Fibroblast of skin of left biceps (primary cell): ENCODE results near the gene ADAM23.

Source experiments
- DNase-seq, 2 experiments: peaks; one replicate each; pipeline ENCODE4 v3.0.0-alpha.2; 2013; ENCODE audit warnings: low read depth in 2 of 2

The ADAM23 gene

GRCh38 chr2:206438196-206438724 is 5.1 kb upstream of the ADAM23 start:
- DNase-seq: no peak

GRCh38 chr2:206442474-206442832 is 879 bp upstream of the ADAM23 start:
- DNase-seq: no peak

DNA sequence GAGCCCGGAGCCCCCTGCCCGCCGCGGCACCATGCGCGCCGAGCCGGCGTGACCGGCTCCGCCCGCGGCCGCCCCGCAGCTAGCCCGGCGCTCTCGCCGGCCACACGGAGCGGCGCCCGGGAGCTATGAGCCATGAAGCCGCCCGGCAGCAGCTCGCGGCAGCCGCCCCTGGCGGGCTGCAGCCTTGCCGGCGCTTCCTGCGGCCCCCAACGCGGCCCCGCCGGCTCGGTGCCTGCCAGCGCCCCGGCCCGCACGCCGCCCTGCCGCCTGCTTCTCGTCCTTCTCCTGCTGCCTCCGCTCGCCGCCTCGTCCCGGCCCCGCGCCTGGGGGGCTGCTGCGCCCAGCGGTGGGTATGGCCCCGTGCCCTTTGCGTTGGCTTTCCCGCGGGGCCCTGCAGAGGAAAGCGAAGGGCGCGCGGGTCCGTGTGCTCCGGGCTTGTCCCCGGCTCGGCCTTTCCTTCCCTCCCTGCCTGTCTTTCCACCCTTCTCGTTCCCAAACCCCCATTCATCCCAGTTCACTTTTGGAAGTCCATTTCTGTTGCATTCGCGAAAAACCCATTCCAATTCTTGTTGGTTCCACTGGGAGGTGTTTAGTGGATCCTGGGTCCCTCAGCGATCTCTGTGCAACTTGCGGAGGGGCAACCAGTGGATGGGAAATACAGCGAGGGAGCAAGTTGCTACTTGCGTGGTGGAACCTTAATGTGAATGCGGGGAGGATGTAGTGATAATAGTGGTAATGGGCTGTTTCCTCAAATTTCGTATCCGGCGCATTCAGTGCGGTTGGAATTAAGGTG is 599 bp downstream of the ADAM23 start:
- DNase-seq: no peak

GRCh38 chr2:206445948-206446347 is 2.6 kb downstream of the ADAM23 start:
- DNase-seq: no peak

GRCh38 chr2:206452242-206452641 is 8.9 kb downstream of the ADAM23 start:
- no peak for DNase-seq

DNA sequence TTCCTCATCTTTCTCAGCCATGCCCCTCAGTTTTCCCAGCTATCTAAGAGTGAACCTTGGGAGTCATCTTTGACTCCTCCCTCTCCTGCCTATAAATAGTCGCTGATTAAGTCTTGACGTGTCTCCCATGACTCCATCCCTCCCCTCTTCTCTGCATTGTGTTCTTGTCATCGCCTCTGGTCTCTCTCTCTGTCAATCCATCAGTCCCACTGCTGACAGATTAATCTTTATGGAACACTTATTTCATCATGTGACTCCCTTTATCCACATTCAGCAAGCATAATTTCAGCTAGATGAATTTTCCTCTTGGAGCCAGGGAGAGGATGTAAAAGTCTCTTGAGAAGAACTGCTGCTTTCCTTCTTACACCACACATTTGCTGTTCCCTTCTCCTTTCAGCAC is 9.4 kb downstream of the ADAM23 start:
- DNase-seq: no peak

DNA sequence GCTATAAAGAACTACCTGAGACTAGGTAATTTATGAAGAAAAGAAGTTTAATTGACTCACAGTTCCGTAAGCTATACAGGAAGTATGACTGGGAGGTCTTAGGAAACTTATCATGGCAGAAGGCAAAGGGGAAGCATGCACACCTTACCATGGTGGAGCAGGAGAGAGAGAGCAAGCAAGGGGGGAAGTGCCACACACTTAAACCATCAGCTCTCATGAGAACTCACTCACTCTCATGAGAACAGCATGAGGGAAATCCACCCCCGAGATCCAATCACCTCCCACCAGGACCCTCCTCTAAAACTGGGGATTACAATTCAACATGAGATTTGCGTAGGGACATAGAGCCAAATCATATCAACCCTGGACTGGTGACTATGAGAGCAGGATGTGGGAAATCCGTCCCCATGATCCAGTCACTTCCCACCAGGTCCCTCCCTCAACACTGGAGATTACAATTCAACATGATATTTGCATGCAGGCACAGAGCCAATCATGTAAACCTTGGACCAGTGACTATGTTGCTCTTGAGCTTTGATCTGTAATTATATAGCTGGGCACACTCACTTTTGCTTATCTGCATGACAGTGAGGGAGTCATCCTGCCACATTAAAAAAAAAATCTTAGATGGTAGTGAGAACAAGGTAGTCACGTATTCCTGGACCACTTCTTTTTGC is 12.9 kb downstream of the ADAM23 start:
- no peak for DNase-seq

DNA sequence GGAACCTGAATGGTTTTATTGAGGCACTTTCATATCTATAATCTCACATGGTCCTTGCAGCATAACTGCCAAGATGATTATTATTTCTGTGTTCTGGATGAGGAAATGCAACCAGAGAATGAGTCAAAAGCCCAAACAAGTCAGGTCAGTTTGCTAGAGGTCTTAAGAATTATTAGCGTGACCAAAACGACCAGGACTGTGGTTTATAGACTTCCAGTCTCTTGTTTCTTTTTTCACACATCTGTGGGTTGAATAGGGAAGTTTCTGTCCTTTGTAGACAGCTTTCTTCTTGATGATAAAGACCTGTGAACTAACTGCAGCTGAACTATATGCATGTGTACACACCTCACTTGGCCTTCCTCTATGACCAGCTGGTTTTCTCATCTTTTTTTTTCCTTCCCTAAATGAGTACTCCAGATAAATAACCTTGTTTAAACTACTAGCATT is 13.9 kb downstream of the ADAM23 start:
- DNase-seq: no peak

DNA sequence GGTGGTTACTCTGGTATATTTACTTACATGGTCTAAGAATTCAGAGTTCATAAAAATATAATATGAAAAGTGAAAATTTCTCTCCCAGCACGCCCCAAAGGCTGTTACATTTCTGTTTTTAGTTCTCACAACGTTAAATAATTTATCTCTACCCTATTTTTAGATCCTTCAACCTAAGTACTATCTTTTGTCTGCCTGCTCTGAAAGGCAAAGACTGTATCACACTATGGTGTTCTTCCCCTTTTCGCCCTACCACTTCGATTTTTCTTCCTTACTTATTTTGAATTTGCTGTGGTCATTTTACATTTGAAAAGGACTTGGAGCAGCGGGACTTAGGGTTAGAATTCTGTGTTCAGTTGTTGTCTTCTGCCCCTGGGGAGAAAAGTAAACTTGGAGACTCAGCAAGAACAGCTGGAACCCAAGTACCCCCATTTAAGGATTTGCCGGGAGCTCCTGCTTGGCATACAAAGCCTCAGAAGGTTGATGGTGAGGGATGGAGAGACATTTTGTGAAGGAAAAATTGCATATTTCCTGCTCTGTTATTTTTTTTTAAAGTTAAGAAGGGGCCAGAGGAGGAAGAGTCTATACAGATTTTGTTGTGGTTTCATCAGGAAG is 19.0 kb downstream of the ADAM23 start:
- no peak for DNase-seq

GRCh38 chr2:206463685-206464084 is 20.4 kb downstream of the ADAM23 start:
- DNase-seq: no peak

DNA sequence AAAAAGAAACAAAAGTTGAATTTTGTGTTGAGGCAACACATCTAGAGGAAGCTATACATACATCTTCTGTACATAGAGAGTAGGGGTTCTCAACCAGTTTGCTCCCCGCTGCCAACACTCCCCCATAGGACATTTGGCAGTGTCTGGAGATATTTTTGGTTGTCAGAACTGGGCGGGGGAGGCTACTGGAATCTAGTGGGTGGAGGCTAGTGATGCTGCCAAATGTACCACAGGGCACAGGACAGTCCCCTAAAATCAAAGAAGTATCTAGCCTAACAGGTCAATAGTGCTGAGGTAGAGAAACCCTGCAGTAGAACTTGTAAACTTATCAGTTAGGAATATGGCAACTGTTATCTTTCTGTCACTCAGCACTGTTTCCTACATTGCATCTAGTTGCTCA is 21.3 kb downstream of the ADAM23 start:
- no peak for DNase-seq

- no peak for DNase-seq
These were observed 28.3 kb downstream of the ADAM23 start for GRCh38 chr2:206471524-206472062.

- DNase-seq: no peak
These were observed 28.8 kb downstream of the ADAM23 start for GRCh38 chr2:206472094-206472493.

DNA sequence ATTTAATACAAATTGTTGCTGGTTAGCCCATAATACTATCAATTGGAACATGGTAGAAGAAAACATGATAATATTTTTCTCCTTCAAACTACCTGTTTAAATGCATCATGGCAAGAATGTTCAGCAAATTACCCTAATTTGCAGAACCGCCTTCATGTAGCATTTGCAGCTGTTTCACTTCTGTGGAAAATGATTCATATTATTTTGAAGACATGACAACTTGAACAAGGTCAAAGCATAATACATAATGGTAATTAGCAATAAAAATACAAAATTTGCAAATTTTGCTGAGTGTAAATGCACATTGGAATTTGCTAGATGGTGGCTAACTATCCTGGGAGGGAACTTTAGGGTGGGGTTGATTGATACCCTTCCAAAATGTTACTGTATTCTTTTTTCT is 30.8 kb downstream of the ADAM23 start:
- DNase-seq: no peak

DNA sequence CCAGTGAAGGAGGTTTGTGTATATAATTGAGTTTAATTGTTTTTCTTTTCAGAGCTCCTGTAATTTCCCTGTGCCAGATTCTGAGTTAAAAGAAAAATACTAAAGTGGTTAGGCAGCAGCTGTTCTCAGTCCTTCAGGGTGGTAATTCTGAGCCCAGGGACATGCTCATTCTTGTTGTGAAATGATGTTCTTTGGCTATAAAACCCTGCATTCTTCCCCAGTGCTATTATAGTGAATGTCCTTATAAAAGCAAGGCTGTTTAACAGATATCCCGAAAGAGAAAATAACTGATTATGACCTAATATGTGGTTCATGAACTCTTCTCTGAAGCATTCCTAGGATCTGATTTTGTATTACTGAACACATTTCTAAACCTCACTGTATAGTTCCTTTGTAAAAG is 34.0 kb downstream of the ADAM23 start:
- DNase-seq: no peak

DNA sequence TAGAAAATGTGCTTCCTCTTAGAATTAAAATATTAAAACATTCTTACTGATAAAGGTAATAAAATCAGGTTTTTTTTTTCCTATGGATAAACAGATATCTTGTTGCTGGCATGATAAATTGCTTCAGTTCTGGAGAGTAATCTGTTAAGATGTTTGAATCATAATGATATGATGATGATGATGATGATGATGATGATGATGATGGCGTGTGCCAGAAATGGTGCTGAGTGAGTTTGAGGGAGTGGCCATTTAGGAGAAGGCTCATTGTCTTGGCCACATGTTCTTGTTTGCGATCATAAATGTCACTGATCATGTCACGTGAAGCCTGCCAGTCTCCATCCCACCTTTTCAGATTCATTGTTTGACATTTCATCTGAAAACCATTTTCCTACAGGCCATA is 35.0 kb downstream of the ADAM23 start:
- DNase-seq: no peak

DNA sequence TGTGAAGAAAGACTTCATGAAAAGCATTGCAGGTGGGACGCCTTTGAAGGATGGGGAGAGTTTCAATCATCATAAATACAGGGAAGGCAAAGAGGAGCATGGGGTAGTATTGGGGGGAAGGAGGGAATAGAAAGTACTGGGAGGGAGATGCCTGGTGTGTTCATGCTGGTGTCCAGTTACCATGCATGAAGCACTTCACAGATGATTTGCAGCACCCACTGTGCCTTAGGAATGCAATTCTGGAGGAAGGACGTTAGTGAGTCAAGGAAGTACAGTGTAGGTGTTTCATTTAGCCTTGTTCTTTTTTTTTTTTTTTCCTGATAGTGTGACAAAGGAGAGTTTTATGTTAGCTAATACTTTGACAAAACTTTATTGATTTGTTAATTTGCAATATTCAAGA is 36.8 kb downstream of the ADAM23 start:
- peak in 1 of 2 experiments; percentile 7 for DNase-seq

GRCh38 chr2:206480620-206481019 is 37.3 kb downstream of the ADAM23 start:
- DNase-seq: no peak

DNA sequence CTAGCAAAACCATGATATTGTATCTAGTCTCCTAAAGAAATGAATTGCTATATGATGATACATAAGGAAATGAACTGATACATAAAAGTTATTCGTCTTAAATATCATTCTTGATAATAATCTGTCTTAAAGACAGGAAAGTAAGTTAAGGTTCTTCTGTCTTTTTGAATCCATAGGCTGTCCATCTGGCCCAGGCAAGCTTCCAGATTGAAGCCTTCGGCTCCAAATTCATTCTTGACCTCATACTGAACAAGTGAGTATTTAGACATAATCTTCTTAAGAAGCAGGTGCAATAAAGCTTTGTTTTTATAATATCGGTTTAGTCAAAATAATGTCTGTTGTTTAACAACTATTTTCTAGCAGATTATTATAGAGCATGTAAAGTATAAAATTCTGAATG is 37.7 kb downstream of the ADAM23 start:
- no peak for DNase-seq

- DNase-seq: no peak
These were observed 38.8 kb downstream of the ADAM23 start for GRCh38 chr2:206482123-206482522.

DNA sequence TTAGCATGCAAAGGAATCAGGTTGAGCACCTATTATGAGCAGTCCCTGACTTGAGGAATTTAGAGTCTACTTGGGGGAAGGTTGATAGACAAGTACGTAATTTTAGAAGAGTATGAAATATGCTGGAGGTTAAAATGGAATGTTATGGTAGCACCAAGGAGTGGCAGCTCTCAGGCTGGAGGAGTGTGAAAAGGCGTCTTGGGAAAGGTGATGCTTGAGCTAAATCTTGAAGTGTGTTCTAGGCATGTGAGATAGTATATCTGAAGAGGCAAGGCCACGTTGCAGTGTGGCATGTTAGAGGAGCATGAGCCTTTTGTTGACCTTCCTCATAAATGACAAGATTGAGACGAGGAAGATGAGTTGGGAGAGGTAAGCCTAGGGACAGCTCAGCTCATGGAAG is 39.3 kb downstream of the ADAM23 start:
- DNase-seq: no peak

- no peak for DNase-seq
These were observed 44.7 kb downstream of the ADAM23 start for GRCh38 chr2:206488053-206488452.

DNA sequence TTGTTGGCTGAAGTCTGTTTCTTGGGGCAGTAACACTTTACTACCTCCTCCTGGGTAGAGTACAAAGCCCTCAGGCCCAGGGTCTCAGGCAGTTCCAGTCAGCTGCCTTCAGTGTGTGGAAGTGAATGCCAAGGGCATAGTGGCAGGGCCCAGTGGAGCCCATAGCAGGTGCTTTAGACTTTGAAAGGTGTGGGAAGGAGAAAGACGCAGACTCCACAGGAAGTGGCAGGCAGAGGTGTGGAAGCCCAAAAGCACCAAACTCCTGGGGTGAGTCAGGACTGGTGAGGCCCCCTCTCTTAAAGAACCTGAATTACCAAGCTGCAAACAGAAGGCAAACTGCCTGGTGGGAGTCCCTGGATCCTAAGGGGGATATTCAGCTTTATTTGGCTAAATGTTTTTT is 45.3 kb downstream of the ADAM23 start:
- DNase-seq: no peak
